Stomach (tissue), 19 donors: ENCODE results near the gene KDM2A. TPM values are rescaled to one million over a fixed set of nuclear protein-coding genes. Genes with fewer than 3 reads are reported as not detected.

Source experiments
- DNase-seq, 2 donors: peaks; one replicate each; pipeline versions ENCODE4 v3.0.0 to v3.0.0-alpha.2; 2013 to 2019
- H3K27ac ChIP-seq, 5 donors: fragments of 200-600 bp in 4 of 5; sonication (generic) in 4 of 5; one replicate each; pipeline ENCODE4 v1.5.1; 2013 to 2019; ENCODE audit warnings: mild to moderate bottlenecking in 1 of 5, moderate library complexity in 1 of 5
- H3K27me3 ChIP-seq, 3 donors: fragments of 200-600 bp; sonication (generic); one replicate each; pipeline ENCODE4 v1.5.1; 2017 to 2019; ENCODE audit warnings: mixed run types in 1 of 3
- H3K36me3 ChIP-seq, 4 donors: fragments of 200-600 bp; sonication (generic); 1 replicate in 3 of 4; 2 replicates in 1 of 4; pipeline ENCODE4 v1.5.1; 2016 to 2019
- H3K4me1 ChIP-seq, 4 donors: fragments of 200-600 bp; sonication (generic); one replicate each; pipeline ENCODE4 v1.5.1; 2016 to 2019
- H3K4me3 ChIP-seq, 4 donors: fragments of 200-600 bp; sonication (generic) in 3 of 4; one replicate each; pipeline ENCODE4 v1.5.1; 2016 to 2019; ENCODE audit warnings: mild to moderate bottlenecking in 1 of 4
- H3K9me3 ChIP-seq, 4 donors: fragments of 200-600 bp; sonication (generic); one replicate each; pipeline ENCODE4 v1.5.1; 2016 to 2019
- CTCF ChIP-seq, 7 experiments: fragments of 450-650 bp in 4 of 7; fragments of 200-600 bp in 3 of 7; sonication (generic) in 3 of 7; IDR thresholded peaks; one replicate each; pipeline ENCODE4 v1.5.1; 2016 to 2019; ENCODE audit warnings: antibody characterized with exemption in 7 of 7, control low read depth in 2 of 7, mild to moderate bottlenecking in 1 of 7
- EP300 ChIP-seq: sonication (generic); formaldehyde crosslinking; IDR thresholded peaks from one replicate; pipeline ENCODE4 v1.6.1; 2017; ENCODE audit warnings: antibody characterized with exemption
- POLR2A ChIP-seq, 4 donors: fragments of 450-650 bp; IDR thresholded peaks; one replicate each; pipeline ENCODE4 v1.6.1; 2016; ENCODE audit warnings: antibody characterized with exemption in 4 of 4, control low read depth in 2 of 4, mild to moderate bottlenecking in 1 of 4, moderate library complexity in 1 of 4
- POLR2AphosphoS5 ChIP-seq, 3 donors: sonication (generic); formaldehyde crosslinking; IDR thresholded peaks; one replicate each; pipeline ENCODE4 v1.6.1; 2016; ENCODE audit warnings: antibody characterized with exemption in 3 of 3
- WGBS, 5 donors: extraction: QIAGEN DNeasy Blood & Tissue Kit in 3 of 5; methylation state at CpG; one replicate each; pipeline versions ENCODE4 v1.1.5 to v1.1.7; 2013 to 2018; 5-methylcytosine and 5-hydroxymethylcytosine counted together
- intact Hi-C: fragments of 100-400 bp; cut with DNase I; formaldehyde crosslinking; loops from one replicate; pipeline ENCODE4 v1.15.1; 2023; ENCODE audit warnings: low total_unique reads
- long read RNA-seq, 10 donors: transcript quantifications; one replicate each; lab custom pipeline, GENCODE V29; 2026
- polyA plus RNA-seq, 3 donors: library from polyadenylated mRNA; stranded (reverse); fragments of 200-250 nt; gene quantifications; one replicate each; pipeline ENCODE4 v1.2.3, GENCODE V29; 2013
- total RNA-seq, 5 donors: library from RNA; depleted of rRNA; stranded (reverse); fragments of >200 nt; gene quantifications; one replicate each; pipeline versions ENCODE4 v1.1.0 to v1.2.3, GENCODE V29; 2014 to 2016
- donor health status: healthy with polysubstance abuse.
- donor health status: Bipolar disorder and iron deficiency.
- donor health status: healthy.

The KDM2A gene
- total RNA-seq (100 to 1,000 TPM in 3 of 5 donors, 10 to 100 TPM in 2; 50.7 to 125 (median 110) TPM), polyA plus RNA-seq (10 to 100 TPM; 15.4 to 24.9 (median 20.0) TPM)
- long read RNA-seq, donor 1, partial matches to known transcripts = 15 of 17 reads
- long read RNA-seq, donor 1, other reads (novel, unspliced or antisense) = 0 of 17 reads
- long read RNA-seq, donor 2, full-length matches to known transcripts = 5 of 48 reads
- long read RNA-seq, donor 2, partial matches to known transcripts = 43 of 48 reads
- long read RNA-seq, donor 2, other reads (novel, unspliced or antisense) = 0 of 48 reads
- long read RNA-seq, donor 3, full-length matches to known transcripts = 2 of 2 reads
- long read RNA-seq, donor 3, partial matches to known transcripts = 0 of 2 reads
- long read RNA-seq, donor 3, other reads (novel, unspliced or antisense) = 0 of 2 reads
- long read RNA-seq, donor 4 = 0 reads
- long read RNA-seq, donor 5, full-length matches to known transcripts = 5 of 10 reads
- long read RNA-seq, donor 5, partial matches to known transcripts = 5 of 10 reads
- long read RNA-seq, donor 5, other reads (novel, unspliced or antisense) = 0 of 10 reads
- long read RNA-seq, donor 6, full-length matches to known transcripts = 12 of 78 reads
- long read RNA-seq, donor 6, partial matches to known transcripts = 66 of 78 reads
- long read RNA-seq, donor 6, other reads (novel, unspliced or antisense) = 0 of 78 reads
- long read RNA-seq, donor 7, full-length matches to known transcripts = 4 of 20 reads
- long read RNA-seq, donor 7, partial matches to known transcripts = 16 of 20 reads
- long read RNA-seq, donor 7, other reads (novel, unspliced or antisense) = 0 of 20 reads
- long read RNA-seq, donor 8, full-length matches to known transcripts = 4 of 10 reads
- long read RNA-seq, donor 8, partial matches to known transcripts = 6 of 10 reads
- long read RNA-seq, donor 8, other reads (novel, unspliced or antisense) = 0 of 10 reads
- long read RNA-seq, donor 9, partial matches to known transcripts = 35 of 37 reads
- long read RNA-seq, donor 9, other reads (novel, unspliced or antisense) = 0 of 37 reads
- long read RNA-seq, donor 10, partial matches to known transcripts = 0 of 1 reads
- long read RNA-seq, donor 10, other reads (novel, unspliced or antisense) = 0 of 1 reads

GRCh38 chr11:67118801-67119584 is at the start of gene KDM2A:
KDM2A (plus strand) TSS chr11:67119263; CDS start chr11:67121317, 2,054 bp downstream.
- Histone ChIP-seq H3K27me3 (no peaks in the 10 kb centered on the region), H3K4me1 (peaks cover 24 to 55% (median 39%) of the 10 kb centered on the region in 4 donors), H3K27ac (peak within 1 kb of the TSS; percentile 97 to 100 (median 99)), H3K36me3 (peaks cover 0 to 13% (median 8%) of the 10 kb centered on the region in 4 donors), H3K9me3 (no peaks in the 10 kb centered on the region), H3K4me3 (peak within 1 kb of the TSS; percentile 85 to 99 (median 97))
- 0 to 1% (median 0%) methylated on average over 26 to 96 of the region's 97 CpGs for WGBS, 5 donors
- TF ChIP-seq EP300 (no peak), POLR2A (IDR thresholded peaks at IDR 0.05) (no peak), CTCF (IDR thresholded peaks at IDR 0.05) (peak in 3 of 7 experiments; percentile 19 to 70 (median 40)), POLR2AphosphoS5 (IDR thresholded peaks at IDR 0.05) (peak in 2 of 3 donors; percentile 52 to 59)
- peak; percentile 99 to 100 for DNase-seq
- intact Hi-C loops = no loop called here

GRCh38 chr11:67071420-67072284 is 47.4 kb upstream of the KDM2A start:
- no peak overlapping the region for H3K27ac ChIP-seq
- H3K4me1 ChIP-seq = peaks cover 0 to 11% (median 6%) of the 10 kb centered on the region in 4 donors
- H3K36me3 ChIP-seq = peaks cover 0 to 11% (median 0%) of the 10 kb centered on the region in 4 donors
- WGBS, 5 donors = 39 to 57% (median 52%) methylated on average over 33 to 53 of the region's 53 CpGs
- H3K27me3 ChIP-seq = no peaks in the 10 kb centered on the region
- DNase-seq = peak; percentile 88 to 91
- no peaks in the 10 kb centered on the region for H3K9me3 ChIP-seq
- intact Hi-C loops = no loop called here
- TF ChIP-seq CTCF (IDR thresholded peaks at IDR 0.05) = peak in 5 of 7 experiments; percentile 81 to 92 (median 87)
- TF ChIP-seq EP300 = no peak
- H3K4me3 ChIP-seq = peak overlapping the region; percentile 31 to 42 (median 36)

- DNase-seq = no peak
- Histone ChIP-seq H3K4me3 (no peak overlapping the region), H3K27ac (no peak overlapping the region), H3K36me3 (peaks cover 0 to 8% (median 0%) of the 10 kb centered on the region in 4 donors), H3K9me3 (no peaks in the 10 kb centered on the region), H3K4me1 (peaks cover 0 to 11% (median 6%) of the 10 kb centered on the region in 4 donors), H3K27me3 (peaks cover 0 to 2% (median 0%) of the 10 kb centered on the region in 3 donors)
- no peak for TF ChIP-seq POLR2A (IDR thresholded peaks at IDR 0.05)
- TF ChIP-seq CTCF (IDR thresholded peaks at IDR 0.05) = no peak
- no peak for TF ChIP-seq POLR2AphosphoS5 (IDR thresholded peaks at IDR 0.05)
- TF ChIP-seq EP300 = no peak
- WGBS, 5 donors = 83 to 91% (median 87%) methylated on average over 11 of the region's 11 CpGs
- intact Hi-C loops = no loop called here
Observed at GRCh38 chr11:67072295-67072694, 46.8 kb upstream of the KDM2A start.
